ENCODE results near the gene RPL11.

DNA sequence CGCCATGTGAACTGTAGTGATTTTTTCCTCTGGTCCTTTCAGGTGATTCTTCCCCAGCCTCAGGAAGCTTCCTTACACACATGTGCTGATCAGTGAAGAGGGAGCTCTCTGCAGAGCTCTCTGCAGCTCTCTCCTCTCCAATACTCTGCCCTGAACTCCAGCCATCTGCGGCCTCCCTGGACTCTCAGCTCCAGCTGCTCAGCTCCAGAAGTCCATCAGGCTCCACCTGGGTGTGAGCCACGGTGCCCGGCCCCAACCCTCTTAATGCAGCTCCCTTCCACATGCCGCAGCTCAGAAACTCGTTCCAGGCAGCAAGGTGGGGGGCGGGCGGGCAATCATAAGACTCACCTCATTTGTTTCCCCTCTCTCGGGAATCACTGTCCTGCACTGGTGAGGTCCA lies 30.9 kb upstream of the RPL11 start:
- TF ChIP-seq CTCF (IDR thresholded peaks at IDR 0.05; ENCODE audit: low read depth, low read length, poor library complexity, severe bottlenecking) = no peak
- no peak for TF ChIP-seq EZH2phosphoT487 (IDR thresholded peaks at IDR 0.05; ENCODE audit: borderline replicate concordance, low read length)

Data from DOHH2 (cell line).